SK-N-SH treated with all-trans-retinoic acid at 6 μM for 48 hours (cell line): Measurements from ENCODE around the gene DOHH.

Source experiments
- ARNTL ChIP-seq: fragments of 450-650 bp; formaldehyde crosslinking; IDR thresholded peaks from 2 replicates; pipeline ENCODE4 v1.5.0; 2020; ENCODE audit warnings: low read depth, mild to moderate bottlenecking, moderate library complexity, borderline replicate concordance
- GLIS3 ChIP-seq: fragments of 250-450 bp; sonication (Bioruptor Pico); IDR thresholded peaks from 2 replicates; pipeline ENCODE4 v1.5.0; 2020; ENCODE audit warnings: mild to moderate bottlenecking, moderate library complexity
- PPARA ChIP-seq: fragments of 250-450 bp; sonication (Bioruptor Pico); IDR thresholded peaks from 2 replicates; pipeline ENCODE4 v1.5.0; 2020; ENCODE audit warnings: mild to moderate bottlenecking, borderline replicate concordance
- RARB ChIP-seq: fragments of 250-450 bp; sonication (Bioruptor Pico); IDR thresholded peaks from 2 replicates; pipeline ENCODE4 v1.8.0; 2021; ENCODE audit warnings: mild to moderate bottlenecking, moderate library complexity
- ZC3H10 ChIP-seq: fragments of 250-450 bp; sonication (Bioruptor Pico); IDR thresholded peaks from 2 replicates; pipeline ENCODE4 v1.5.1; 2021; ENCODE audit warnings: mild to moderate bottlenecking, moderate library complexity
- ZNF70 ChIP-seq: fragments of 450-650 bp; formaldehyde crosslinking; IDR thresholded peaks from 2 replicates; pipeline ENCODE4 v1.5.0; 2020; ENCODE audit warnings: mild to moderate bottlenecking, moderate library complexity
- ZNF8 ChIP-seq: fragments of 450-650 bp; formaldehyde crosslinking; IDR thresholded peaks from 2 replicates; pipeline ENCODE4 v1.5.0; 2020; ENCODE audit warnings: mild to moderate bottlenecking, moderate library complexity
- TF ChIP-seq, protein P1 (sequence below): fragments of 250-450 bp; sonication (Bioruptor Pico); IDR thresholded peaks from 2 replicates; pipeline ENCODE4 v1.8.0; 2020; ENCODE audit warnings: mild to moderate bottlenecking, moderate library complexity, borderline replicate concordance
- TF ChIP-seq, protein P2 (sequence below): fragments of 250-450 bp; sonication (Bioruptor Pico); IDR thresholded peaks from 2 replicates; pipeline ENCODE4 v1.5.1; 2020; ENCODE audit warnings: low read depth, mild to moderate bottlenecking, moderate library complexity
- TF ChIP-seq, protein P3 (sequence below): fragments of 250-450 bp; sonication (Bioruptor Pico); IDR thresholded peaks from 2 replicates; pipeline ENCODE4 v1.5.1; 2021; ENCODE audit warnings: mild to moderate bottlenecking, moderate library complexity

DNA sequence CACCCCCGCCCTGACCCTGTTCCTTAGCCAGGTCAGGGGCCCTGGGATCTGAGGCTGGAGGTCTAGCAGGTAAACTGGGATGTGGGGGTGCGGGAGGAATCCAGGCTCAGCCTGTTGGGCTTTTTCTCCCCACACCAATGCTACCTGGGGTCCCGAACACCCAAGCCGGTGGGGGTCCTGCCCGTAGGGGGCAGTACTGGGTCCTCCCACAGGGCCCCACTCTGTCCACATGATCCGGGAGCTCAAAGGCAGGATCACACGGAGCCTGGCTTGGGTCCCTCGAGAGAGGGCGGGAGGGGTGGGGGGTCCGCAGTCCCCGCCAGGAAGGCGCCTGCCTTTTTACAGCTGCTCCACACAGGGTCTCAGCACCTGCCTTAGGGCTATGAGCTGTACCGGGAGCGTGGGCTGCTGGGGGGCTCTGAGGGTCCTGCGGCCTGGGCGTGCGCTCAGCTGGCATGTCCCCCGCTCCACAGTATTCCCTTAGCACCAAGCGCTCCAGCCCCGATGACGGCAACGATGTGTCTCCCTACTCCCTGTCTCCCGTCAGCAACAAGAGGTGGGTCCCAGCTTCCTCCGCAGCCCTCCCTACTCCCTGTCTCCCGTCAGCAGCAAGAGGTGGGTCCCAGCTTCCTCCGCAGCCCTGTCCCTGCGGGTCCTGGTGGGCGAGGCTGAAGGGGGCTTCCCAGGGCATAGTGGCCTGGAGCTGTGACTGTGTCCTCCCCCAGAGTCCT lies 26.2 kb upstream of the DOHH start:
- TF ChIP-seq ARNTL (CRISPR knock-in tag) (no peak), ZNF70 (no peak), PPARA (CRISPR knock-in tag) (no peak), RARB (CRISPR knock-in tag) (no peak), ZC3H10 (CRISPR knock-in tag) (no peak), GLIS3 (CRISPR knock-in tag) (no peak), ZNF8 (CRISPR knock-in tag) (no peak)
- TF ChIP-seq, protein P1, sequence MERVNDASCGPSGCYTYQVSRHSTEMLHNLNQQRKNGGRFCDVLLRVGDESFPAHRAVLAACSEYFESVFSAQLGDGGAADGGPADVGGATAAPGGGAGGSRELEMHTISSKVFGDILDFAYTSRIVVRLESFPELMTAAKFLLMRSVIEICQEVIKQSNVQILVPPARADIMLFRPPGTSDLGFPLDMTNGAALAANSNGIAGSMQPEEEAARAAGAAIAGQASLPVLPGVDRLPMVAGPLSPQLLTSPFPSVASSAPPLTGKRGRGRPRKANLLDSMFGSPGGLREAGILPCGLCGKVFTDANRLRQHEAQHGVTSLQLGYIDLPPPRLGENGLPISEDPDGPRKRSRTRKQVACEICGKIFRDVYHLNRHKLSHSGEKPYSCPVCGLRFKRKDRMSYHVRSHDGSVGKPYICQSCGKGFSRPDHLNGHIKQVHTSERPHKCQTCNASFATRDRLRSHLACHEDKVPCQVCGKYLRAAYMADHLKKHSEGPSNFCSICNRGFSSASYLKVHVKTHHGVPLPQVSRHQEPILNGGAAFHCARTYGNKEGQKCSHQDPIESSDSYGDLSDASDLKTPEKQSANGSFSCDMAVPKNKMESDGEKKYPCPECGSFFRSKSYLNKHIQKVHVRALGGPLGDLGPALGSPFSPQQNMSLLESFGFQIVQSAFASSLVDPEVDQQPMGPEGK, result no peak
- TF ChIP-seq, protein P2, sequence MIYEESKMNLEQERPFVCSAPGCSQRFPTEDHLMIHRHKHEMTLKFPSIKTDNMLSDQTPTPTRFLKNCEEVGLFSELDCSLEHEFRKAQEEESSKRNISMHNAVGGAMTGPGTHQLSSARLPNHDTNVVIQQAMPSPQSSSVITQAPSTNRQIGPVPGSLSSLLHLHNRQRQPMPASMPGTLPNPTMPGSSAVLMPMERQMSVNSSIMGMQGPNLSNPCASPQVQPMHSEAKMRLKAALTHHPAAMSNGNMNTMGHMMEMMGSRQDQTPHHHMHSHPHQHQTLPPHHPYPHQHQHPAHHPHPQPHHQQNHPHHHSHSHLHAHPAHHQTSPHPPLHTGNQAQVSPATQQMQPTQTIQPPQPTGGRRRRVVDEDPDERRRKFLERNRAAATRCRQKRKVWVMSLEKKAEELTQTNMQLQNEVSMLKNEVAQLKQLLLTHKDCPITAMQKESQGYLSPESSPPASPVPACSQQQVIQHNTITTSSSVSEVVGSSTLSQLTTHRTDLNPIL (CRISPR knock-in tag), result no peak
- TF ChIP-seq, protein P3, sequence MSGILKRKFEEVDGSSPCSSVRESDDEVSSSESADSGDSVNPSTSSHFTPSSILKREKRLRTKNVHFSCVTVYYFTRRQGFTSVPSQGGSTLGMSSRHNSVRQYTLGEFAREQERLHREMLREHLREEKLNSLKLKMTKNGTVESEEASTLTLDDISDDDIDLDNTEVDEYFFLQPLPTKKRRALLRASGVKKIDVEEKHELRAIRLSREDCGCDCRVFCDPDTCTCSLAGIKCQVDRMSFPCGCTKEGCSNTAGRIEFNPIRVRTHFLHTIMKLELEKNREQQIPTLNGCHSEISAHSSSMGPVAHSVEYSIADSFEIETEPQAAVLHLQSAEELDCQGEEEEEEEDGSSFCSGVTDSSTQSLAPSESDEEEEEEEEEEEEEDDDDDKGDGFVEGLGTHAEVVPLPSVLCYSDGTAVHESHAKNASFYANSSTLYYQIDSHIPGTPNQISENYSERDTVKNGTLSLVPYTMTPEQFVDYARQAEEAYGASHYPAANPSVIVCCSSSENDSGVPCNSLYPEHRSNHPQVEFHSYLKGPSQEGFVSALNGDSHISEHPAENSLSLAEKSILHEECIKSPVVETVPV (CRISPR knock-in tag), result no peak
